Kidney epithelial cell (primary cell): ENCODE results near the gene KNDC1. TPM values are rescaled to one million over a fixed set of nuclear protein-coding genes. Genes with fewer than 3 reads are reported as not detected.

Experiments used
- DNase-seq: peaks from one replicate; pipeline ENCODE4 v3.0.0-alpha.2; 2010; ENCODE audit warnings: low read depth
- H3K27me3 ChIP-seq: 2 replicates; pipeline ENCODE4 v1.6.0; 2011; ENCODE audit warnings: low read length; ENCODE audit not compliant: control insufficient read depth, insufficient read depth
- H3K36me3 ChIP-seq: 2 replicates; pipeline ENCODE4 v1.5.1; 2011; ENCODE audit warnings: low read length; ENCODE audit not compliant: control insufficient read depth, insufficient read depth
- H3K4me3 ChIP-seq: 2 replicates; pipeline ENCODE4 v1.5.1; 2011; ENCODE audit warnings: low read depth, mild to moderate bottlenecking, control low read depth, low read length
- total RNA-seq: library from RNA; depleted of rRNA; stranded (reverse); fragments of >200 nt; gene quantifications from 2 replicates; pipeline ENCODE4 v1.2.3, GENCODE V29; 2015
- TF ChIP-seq, protein P1 (sequence below): IDR thresholded peaks from 2 replicates; pipeline ENCODE4 v1.5.1; 2011; ENCODE audit warnings: mild to moderate bottlenecking, moderate library complexity, low read length, control low read depth, inconsistent platforms; ENCODE audit not compliant: insufficient read depth, poor library complexity, severe bottlenecking

Gene KNDC1
- total RNA-seq, 1 donor from 2014 or later: 0.13 TPM

DNA sequence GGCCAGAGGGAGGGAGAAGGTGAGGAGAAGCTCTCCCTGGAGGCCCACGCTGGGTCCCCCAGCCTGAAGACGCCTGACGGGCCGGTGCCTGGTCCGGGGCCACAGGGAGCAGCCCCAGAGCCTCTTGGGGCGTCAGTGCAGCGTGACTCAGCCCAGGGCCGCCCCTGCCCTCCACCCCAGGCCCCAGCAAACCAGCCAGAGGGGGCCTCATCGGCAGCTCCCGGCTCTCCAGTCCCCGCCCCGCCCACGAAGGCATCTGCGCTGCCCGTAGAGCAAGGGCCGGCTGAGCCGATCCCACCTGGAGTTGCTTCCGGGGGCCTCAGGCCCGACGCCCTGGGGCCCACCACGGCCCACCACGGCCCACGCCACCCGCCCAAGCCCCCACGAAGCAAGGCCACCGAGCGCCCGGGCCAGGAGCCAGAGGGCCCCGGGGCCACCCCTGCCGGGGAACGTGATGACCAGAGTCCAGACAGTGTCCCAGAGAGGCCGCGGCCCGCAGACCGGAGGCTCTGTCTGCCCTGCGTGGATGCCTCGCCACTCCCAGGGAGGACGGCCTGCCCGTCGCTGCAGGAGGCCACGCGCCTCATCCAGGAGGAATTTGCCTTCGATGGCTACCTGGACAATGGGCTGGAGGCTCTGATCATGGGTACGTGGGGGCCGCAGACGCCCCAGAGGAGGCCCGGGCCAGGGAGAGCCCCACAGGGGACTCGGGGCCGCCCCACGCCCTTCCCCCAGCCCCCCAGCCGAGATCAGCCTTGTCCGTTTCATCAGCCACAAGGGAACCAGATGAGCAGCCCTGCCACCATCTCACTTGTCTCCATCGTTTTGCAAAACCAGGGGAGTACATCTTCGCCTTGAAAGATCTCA lies 38.8 kb downstream of the KNDC1 start:
- Histone ChIP-seq H3K27me3 (peaks cover 2% of the 10 kb centered on the region), H3K36me3 (no peaks in the 10 kb centered on the region), H3K4me3 (no peak overlapping the region)
- TF ChIP-seq, protein P1, sequence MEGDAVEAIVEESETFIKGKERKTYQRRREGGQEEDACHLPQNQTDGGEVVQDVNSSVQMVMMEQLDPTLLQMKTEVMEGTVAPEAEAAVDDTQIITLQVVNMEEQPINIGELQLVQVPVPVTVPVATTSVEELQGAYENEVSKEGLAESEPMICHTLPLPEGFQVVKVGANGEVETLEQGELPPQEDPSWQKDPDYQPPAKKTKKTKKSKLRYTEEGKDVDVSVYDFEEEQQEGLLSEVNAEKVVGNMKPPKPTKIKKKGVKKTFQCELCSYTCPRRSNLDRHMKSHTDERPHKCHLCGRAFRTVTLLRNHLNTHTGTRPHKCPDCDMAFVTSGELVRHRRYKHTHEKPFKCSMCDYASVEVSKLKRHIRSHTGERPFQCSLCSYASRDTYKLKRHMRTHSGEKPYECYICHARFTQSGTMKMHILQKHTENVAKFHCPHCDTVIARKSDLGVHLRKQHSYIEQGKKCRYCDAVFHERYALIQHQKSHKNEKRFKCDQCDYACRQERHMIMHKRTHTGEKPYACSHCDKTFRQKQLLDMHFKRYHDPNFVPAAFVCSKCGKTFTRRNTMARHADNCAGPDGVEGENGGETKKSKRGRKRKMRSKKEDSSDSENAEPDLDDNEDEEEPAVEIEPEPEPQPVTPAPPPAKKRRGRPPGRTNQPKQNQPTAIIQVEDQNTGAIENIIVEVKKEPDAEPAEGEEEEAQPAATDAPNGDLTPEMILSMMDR: no peak
- DNase-seq: no peak

DNA sequence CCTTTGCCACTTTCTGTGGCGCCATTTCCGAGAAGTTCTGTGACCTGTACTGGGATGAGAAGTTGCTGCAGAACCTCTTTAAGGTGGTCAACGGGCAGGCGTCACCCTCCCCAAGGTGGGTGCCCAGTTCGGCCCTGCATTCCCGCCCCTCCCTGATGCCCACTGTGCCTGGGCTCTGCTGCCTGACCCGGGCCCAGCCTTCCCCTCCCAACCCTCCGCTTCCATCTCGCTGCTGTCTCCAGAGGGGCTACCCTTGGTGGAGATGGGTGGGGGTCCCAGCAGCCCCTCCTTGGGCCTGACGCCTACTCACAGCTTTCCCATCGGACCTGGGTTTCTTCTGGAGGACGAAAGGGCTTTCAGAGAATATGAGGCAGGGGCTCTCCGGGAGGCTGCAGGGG lies 39.5 kb downstream of the KNDC1 start:
- DNase-seq: no peak
- TF ChIP-seq, protein P1: no peak
- no peaks in the 10 kb centered on the region for H3K36me3 ChIP-seq
- peaks cover 4% of the 10 kb centered on the region for H3K27me3 ChIP-seq
- H3K4me3 ChIP-seq: no peak overlapping the region

DNA sequence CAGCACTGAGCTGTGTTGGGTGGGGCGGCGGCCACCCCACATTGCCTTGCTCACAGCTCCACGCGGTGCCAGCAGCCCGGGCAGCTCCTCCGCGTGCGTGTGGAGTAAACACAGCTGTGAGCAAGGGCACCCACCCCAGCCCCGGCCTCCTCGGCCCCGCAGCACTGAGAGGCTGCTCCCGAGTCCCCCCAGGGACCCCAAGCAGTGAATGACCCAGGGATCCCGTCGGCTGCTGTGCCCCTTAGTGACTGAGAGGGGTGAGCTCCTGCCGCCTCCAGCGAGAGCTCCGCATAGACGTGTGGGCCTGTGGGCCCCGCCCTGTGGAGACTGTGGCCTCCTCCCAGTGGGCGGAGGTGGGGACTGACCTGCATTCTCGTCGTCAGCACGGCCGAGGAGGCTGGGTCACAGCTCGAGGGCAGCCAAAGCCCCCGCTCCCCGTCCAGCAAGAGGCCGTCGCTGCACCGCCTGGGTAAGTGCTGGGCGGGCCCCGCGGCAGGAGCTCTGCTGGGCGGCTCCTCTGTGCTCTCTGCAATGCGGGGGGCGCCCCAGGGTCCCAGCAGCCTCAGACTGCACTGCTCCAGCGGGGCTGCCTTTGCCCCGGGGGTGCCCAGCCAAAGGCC lies 40.1 kb downstream of the KNDC1 start:
- Histone ChIP-seq H3K4me3 (no peak overlapping the region), H3K27me3 (peaks cover 6% of the 10 kb centered on the region), H3K36me3 (no peaks in the 10 kb centered on the region)
- DNase-seq: no peak
- TF ChIP-seq, protein P1: no peak

DNA sequence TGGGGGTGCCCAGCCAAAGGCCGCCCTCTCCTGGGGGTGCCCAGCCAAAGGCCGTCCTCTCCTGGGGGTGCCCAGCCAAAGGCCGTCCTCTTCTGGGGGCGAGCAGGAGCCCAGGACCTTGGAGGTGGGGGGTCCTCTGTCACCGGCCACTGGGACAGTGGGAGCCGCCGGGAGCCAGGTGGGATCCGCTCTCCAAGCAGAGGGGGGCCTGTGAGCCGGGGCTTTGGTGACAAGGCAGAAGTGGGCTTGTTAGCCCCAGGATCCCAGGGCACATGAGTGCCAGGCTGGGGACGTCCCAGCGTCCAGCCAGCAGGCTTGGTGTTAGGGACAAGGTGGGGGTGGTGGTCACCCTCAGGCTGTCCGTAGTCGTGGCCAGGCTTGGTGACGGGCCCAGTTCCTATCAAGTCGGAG lies 40.6 kb downstream of the KNDC1 start:
- TF ChIP-seq, protein P1: no peak
- no peak for DNase-seq
- H3K36me3 ChIP-seq: no peaks in the 10 kb centered on the region
- no peak overlapping the region for H3K4me3 ChIP-seq
- H3K27me3 ChIP-seq: peaks cover 7% of the 10 kb centered on the region

DNA sequence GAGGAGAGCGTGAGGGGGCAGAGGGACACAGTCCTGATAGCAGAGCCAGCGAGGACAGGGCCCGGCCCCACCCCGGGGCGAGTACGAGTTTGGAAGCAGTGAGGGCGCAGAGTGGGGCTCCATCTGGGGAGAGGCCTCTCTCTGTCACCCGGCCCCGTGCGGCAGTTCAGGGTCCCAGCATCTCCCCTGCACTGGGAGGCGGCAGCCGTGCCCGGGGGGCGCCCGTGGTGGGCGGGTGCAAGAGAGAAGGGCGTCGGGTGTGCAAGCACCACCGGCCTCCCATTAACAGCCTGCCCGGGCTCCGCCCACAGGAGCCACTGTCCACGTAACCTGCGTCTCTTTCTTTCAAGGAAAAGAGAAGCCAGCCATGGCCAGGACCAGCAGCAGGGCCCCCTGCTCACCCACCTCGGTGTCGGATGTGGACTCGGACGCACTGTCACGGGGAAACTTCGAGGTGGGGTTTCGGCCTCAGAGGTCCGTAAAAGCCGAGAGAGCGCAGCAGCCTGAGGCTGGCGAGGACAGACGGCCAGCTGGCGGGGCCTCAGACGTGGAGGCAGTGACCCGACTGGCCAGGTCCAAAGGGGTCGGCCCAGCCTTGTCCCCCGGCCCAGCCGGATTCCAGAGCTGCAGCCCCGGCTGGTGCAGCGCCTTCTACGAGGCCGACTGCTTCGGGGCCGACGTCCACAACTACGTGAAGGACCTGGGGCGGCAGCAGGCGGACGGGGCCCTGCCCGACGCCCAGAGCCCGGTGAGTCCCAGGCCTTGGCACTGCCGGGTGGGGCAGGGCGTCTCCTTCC lies 41.3 kb downstream of the KNDC1 start:
- TF ChIP-seq, protein P1: no peak
- DNase-seq: no peak
- Histone ChIP-seq H3K27me3 (peaks cover 9% of the 10 kb centered on the region), H3K4me3 (no peak overlapping the region), H3K36me3 (no peaks in the 10 kb centered on the region)
